Endometrial microvascular endothelial cells (primary cell): ENCODE results near the gene WASHC3. TPM values are rescaled to one million over a fixed set of nuclear protein-coding genes. Genes with fewer than 3 reads are reported as not detected.
"Not testable (repeated sequence)": the region's sequence is repeated elsewhere in the genome, so short reads cannot be mapped to it uniquely, and the experiment has no call there.

ENCODE experiments used
- in situ Hi-C: cut with HindIII; loops from 2 replicates; pipeline ENCODE4 v1.10.0; 2017; ENCODE audit warnings: low sequenced_read_pairs, low pct_unique_long_range_greater_than_20kb; ENCODE audit errors: inconsistent ontology term
- total RNA-seq: library from RNA; depleted of rRNA; stranded (reverse); fragments of >200 nt; gene quantifications from one replicate; pipeline ENCODE4 v1.2.3, GENCODE V29; 2015; ENCODE audit errors: inconsistent ontology term

Gene WASHC3
- total RNA-seq, 1 donor from 2014 or later = 53.9 TPM

DNA sequence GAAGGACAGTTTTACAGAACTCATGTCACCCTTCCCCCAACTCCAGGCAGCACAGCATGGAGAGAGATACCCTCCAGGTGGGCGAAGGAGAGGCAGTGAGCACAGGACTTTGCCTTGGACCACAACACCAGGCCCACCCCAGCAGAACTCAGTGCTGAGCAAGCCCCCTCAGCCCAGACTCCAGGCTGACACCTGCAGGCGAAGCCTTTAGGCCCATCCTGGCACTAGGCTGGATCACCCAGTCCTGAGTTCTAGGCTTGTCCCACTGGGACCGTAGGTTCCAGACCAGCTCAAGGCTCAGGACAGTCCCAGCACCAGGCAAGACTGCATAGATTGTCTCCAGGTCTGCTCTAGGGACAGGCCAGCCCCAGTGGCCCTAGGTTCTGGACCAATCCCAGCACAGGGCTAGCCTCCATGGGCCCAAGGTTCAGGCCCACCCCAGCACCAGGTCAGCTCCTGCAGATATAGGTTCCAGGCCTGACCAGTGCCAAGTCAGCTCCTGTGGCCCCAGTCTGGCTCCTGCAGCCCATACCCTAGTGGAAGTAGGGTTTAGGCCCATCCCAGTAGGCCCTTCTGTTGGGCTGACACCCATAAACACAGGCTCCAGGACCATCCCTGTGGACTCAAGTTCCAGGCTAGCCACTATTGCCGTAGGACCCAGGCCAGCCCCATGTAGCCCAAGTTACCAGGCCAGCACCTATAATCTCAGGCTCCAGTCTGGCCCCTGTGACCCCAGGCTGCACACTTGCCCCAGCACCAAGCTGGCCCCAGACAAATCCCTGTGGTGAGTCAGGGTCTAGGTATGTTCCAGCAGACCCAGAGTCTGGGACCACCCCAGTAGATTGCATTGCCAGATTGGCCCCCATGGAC, 9.4 kb downstream of the WASHC3 start:
- in situ Hi-C loops = no loop called here

DNA sequence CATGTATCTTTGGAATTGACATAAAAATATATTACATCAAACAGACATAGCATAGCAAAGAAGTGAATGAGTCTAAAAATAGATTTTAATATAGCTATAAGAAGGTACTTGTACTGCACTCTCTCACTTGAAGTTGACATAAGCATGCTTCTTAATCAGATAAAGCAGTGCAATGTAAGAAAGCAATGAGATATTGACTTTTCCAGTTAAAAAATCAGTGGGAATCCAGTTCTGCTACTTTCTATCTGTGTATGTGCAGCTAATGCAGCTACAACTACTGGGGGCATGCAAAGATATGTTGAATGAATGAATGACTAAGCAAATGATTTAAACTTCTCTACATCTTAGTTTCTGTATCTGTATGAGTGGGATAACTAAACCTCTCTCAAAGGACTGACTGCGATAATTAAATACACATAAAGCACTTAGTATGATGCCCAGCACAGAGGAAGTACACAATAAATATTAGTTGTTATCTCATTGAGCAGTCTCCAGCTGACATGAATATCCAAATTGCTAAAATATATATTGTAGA, 10.3 kb downstream of the WASHC3 start:
- in situ Hi-C loops = no loop called here

DNA sequence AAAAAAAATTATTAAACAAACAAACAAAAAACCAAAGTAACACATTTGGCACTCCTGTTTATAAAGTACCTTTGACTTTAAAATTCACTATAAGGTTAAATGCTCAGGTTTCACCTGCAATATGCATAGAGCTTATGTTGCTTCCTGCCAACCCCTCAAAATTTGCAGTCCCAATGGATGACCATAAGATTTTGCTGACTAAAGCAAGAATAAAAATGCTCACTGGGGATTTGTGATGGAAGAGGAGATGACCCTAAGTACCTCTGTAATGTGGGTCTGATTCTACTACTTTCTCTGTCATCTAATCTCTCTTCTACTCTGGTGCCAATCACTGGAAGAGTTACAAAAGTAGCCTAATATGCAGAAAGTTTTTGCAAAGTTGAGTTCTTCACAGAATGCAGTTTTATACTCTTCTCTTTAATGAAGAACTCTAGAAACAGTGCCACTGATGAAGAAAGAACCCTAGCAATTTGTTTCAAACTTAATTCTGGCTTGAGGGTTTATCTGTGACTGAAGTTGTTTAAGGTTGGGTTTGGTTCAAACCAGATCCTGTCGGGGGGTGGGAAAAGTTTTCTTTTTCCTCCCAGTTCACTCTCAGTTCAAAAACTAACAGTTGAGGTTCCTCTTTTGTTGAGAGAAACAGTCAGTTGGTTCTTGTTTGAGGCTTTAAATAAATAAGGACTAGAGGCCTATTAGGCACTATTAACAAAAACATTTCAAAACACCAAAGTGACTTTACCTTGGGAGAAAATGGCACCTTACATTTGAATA, 10.9 kb downstream of the WASHC3 start:
- in situ Hi-C loops = no loop called here

DNA sequence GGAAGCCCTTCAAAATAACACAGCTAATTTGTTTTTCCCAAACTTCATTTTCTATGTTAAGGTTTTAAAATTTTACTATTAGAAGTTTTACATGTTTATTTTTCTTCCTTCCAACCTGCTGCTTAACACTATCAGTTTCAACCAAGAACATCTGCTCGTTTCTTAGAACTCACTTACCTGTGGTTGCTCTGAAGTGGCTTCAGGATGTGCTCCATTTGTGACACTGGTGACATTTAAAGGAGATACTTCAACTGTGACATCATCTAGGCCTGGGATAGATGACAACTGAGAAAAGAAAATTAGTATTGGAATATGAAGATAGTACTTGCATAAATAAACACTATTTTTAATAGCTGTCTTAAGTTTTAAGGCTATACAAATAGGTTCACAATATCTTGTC, 17.9 kb downstream of the WASHC3 start:
- in situ Hi-C loops = no loop called here

DNA sequence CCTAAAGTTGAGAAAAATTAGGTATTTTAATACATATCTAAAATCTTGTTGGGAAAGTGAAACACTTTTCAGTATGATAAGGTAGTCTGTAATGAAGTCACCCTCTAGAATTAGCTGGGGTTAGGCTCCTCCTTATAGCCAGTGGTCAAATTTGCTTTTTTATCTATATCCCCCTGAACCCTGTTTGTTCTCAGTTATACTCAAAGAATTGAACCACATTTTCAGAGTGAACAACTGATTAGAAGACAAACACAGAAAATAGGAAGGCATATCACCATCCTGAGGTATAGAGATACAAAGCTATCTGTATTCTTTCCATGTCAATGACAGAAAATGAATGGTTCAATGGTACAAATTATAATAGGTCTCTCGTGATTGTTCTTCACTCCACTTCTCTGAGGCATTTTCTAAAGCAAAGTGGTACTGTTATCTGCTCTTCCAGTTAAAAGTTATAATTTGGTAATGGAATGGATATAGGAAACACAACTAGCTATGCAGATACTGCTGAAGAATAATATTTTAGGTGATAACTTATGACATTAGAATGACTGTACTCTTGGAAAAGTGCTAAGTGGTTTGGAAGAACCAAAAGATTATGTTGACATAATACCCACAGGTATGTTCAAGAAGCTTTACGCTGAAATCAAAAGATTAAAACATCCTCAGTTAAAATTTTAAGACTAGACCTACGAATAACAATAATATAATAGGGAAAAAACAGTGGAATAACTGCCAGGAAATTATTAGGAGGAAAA, 27.6 kb downstream of the WASHC3 start:
- in situ Hi-C loops = no loop called here

DNA sequence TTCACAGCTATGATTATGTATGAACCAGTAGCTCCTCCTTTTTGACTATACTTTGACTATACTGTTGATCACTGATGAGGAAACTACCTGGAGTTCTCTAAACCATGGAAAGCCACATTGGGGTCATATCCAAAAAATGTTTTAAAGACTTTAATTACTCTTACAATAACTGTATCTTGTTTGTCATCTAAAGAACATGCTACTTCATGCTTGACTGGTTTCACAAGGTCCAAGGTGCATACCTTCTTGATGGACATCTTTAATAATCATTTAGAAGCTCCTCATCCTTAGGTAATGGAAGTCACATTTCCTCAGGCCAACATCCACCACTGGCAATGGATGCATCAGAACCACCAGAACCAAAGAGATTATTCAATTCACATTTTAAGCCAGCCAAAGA, 29.9 kb downstream of the WASHC3 start:
- in situ Hi-C loops = no loop called here

DNA sequence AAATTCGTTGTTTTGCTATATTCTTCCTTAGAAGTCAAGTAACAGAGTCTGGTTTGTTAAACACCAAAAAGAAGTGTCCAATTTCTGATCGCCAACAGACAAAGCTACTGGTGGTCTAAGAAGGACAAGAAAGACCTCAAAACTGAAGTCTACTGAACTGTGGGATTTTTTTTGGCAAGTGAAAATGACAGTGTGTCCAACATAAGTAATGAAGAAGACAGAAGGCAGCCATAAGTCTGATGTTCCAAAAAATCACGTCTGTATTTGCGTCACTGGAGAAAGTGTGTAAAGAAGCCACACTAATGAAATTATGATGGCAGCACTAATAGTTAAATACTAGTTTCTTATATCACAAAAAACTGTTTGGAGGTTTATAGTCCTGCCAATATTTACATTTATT, 32.6 kb downstream of the WASHC3 start:
- in situ Hi-C loops = no loop called here

DNA sequence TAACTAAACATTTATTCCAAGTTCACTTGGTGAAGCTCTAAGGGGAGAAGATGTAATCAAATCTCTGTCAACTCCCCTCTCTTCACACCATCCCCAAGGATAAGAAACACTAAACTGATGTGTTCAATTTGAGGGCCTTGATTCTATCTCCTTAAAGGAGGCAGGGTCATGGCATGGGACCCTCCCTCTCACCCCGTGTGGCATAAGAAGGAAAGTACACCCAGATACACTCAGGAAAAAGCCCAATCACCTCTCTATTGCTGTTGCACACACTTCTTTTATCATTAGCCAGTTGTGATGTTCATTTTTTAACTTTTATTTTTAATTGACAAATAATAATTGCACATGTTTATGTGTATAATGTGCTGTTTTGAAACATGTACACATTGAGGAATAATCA, 35.1 kb downstream of the WASHC3 start:
- in situ Hi-C loops = no loop called here

DNA sequence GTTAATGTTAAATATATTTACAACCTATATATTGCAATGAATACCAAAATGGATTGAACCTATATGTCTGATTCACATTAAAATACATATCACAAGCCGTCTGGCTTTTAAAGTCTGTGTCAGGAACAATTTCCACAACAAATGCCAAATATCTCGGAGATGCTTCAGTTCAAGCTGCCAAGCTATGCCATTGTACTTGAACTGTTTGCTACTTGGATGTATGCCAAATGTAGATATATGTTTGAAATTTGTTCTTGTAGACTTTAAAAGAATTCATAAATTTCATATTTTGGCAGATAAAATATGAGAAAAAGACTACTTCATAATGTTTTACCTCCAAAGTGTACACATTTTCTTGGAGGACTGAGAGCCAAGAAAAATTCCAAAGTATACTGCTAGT, 37.0 kb downstream of the WASHC3 start:
- in situ Hi-C loops = no loop called here

DNA sequence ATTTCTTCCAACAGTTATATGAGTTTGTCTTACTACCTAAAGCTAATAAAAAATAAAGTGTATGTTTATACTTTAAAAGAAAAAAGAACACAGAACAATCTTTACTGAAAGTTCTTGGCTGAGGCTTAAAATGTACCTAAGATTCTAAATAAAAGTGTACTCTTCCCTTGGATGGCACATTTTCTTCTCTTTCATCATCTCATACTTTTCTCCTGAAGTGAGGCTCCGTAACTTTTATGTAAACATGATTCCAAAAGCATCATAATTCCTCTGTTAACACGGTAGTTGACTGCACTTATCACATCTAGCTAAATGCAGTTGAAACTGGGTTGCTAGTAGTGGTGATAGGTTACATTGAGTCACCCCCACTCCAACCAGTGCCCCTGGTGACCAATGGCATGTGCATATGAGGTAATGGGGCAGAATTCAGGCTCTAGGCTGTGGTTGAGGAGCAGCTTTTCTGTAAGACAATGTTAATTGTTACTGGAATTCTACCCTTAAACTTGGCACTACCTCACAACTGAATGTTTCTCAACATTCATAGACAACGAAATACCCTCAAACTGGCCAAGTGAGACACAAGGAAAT, 38.4 kb downstream of the WASHC3 start:
- in situ Hi-C loops = no loop called here

DNA sequence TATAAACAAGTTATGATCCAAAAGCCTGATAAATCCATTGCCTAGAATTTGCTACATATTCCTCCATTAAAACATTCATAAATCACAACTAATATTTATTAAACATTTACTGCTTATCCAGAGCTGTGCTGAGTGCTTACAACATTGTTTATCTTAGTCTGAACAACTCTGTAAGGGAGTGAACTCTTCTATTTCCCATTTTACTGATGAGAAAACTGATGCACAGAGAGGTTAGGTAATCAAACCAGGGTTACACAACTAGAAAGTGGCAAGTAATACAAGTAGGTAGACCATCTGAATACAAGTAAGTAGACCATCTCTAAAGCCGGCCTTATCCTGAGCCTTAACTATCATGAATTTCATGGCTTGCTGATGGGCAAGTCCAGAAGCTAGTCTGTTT, 39.5 kb downstream of the WASHC3 start:
- in situ Hi-C loops = no loop called here

DNA sequence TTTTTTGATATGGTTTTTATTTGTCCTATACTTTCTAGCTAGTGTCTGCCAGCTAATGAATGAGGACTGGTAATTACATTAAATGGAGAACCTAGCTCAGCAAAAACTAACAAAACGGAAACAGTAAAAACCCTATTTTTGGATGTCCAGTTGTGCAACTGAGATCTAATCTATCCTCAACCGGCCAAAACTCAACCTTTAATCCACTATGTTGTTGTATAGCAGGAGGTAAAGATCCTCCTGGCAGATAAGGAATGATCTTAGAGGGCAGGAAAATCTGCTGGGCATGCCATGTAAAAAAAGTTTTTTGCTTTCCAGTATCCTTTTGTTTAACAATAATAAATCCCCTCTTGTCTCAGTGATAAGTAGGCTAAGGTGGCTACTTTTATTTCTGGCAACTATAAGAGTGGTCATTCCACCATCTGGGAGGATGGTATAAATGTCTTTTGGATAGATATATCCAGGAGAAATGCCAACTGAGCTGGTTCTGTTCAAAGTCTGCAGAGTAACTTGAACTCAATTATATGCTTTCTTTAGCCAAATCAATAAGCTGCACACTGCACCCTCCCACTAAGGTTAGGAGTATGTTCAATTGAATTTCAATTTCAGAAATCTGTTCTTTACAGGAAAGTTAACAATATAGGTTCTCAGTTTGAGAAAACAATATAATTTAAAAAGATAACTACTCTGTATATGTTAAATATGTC, 40.1 kb downstream of the WASHC3 start:
- in situ Hi-C loops = no loop called here

DNA sequence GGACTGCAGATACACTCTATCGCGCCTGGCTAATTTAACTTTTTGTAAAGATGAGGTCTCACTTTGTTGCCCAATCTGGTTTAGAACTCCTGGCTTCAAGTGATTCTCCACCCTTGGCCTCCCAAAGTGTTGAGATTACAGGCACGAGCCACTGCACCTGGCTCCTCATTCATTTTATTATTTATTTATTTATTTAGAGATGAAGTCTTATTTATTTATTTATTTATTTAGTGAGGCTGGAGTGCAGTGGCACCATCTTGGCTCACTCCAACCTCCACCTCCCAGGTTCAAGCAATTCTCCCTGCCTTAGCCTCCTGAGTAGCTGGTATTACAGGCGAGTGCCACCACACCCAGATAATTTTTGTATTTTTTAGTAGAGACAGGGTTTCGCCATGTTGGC, 43.2 kb downstream of the WASHC3 start:
- in situ Hi-C loops = not testable (repeated sequence)

DNA sequence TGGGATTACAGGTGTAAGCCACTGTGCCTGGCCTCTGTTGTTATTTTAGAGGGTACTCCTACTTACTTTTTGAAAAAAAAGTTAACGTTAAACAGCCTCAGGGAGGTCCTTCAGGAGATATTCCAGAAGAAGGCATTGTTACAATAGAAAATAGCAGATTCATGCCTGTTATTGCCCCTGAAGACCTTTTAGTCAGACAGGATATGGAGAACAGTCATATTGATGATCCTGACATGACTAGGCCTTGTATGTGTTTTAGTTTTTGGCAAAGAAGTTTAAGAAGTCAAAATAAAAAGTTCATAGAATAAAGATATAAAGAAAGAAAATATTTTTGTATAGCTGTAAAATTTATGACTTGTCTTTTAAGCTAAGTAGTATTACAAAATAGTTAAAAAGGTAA, 45.3 kb downstream of the WASHC3 start:
- in situ Hi-C loops = no loop called here

DNA sequence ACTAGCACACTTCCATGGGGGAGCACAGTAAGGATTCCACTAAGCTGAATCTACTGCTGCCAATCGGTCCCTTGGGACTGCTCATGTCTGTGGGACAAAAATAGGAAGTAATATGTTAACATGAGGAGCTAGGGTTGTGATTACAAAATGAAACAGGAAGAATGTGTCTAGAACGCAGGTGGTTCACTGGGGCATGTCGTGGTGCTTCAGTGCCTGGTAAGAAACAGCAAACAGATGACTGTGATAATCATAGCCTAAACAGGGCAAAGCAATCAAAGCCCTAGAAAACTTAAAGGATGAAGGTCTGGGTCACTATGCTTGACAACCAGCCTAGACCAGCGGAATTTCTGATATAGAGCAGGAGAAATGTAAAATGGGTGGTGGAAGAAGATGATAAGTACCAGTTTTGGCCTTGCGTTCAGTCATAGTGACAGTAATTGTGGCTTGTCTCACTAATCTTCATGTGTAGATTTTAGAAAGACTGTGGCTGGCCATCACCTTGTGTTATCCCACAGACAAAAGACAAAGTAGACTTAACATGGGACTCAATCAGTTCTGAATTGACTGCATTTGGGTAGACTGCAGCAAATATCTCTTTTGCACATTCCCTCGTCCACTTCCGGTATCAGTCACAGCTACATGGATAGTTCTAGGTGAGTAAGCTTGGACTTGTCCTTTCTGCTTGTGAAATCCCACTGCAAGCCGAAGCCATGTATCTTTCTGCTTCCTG, 51.4 kb downstream of the WASHC3 start:
- in situ Hi-C loops = no loop called here

DNA sequence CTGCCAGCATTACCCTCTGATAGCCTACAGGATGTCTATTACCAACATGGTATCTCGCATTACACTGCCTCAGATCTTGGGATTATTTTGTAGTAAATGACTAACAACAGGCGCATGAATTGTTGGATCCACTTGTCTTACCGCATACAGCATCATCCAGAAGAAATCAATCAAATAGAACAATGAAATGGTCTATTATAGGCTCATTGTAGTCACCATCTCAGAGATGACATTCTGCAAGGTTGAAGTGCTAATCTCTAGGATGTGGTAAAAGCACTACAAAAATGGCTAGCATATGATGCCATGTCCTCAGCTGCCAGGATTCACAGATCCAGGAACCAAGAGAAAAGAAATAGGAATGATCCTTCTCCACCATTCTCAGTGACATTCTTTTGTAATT, 52.0 kb downstream of the WASHC3 start:
- in situ Hi-C loops = no loop called here

DNA sequence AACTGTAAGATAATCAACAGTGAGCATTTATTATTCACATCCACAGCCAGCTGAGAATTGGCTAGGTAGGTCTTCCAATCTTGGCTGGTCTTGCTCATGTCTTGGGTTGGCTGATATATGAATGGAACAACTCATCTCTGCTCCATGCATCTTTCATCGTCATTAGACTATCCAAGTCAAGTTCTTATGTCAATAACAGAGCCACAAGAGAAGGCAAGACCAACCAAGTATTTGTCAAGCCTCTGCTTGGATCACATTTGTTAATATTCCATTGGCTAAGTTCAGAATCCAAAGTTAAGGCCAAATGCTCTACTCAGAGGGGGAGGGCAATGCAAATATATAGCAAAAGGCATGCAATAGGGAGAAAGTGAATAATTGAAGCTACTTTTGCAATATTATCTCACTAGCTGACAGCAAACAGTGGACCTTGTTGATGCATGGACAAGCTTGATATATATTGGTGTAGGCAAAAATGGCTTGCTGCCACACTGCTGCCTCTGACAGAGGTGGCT, 53.1 kb downstream of the WASHC3 start:
- in situ Hi-C loops = no loop called here

DNA sequence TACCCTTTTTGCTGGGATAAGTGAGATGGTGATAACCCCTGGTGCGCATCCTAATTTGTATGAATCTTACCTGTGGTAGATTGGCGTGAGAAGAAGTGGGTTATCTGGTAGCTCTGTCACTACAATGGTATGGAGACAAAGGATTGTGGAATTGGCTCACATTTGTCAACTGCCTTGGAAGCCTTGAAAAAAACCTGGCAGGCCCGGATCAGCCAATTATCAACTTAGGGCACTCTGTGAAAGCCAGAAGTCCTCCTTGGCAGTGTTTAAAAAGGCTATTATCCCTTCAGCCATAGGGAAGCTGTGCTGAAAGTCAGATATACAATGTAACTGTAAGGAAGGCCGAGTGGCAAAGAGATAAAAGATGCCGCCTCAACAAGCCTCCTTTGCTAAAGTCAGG, 56.5 kb downstream of the WASHC3 start:
- in situ Hi-C loops = no loop called here
